Nucleus accumbens (tissue), 56 donors: ENCODE data around the gene TSPAN14.

Source experiments
- DNase-seq, 56 donors: peaks; one replicate each; lab custom pipeline; 2025; lab: John Stamatoyannopoulos, UW

TSPAN14 gene

GRCh38 chr10:80569131-80569895 is 115.2 kb downstream of the TSPAN14 start:
- DNase-seq: no peak

DNA sequence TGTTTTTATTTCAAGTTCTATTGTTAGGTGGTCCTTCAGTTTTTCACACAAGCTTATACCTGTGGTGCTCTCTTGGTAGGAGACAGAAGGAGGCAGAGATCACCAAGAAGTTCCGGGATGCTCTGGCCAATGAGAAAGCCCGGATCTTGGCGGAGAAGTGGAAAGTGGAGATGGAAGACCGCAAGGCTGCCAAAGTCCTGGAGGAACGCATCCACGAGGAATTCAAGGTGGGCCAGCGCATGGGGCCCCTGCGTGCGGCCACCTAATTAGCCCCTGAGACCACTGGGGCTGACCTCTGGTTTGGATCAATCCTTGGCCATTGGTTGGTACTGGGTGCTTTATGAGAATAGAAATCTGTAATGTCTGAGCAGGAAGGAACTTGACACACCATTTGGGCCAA is 117.2 kb downstream of the TSPAN14 start:
- DNase-seq: no peak

GRCh38 chr10:80579181-80579763 is 125.2 kb downstream of the TSPAN14 start:
- no peak for DNase-seq

DNA sequence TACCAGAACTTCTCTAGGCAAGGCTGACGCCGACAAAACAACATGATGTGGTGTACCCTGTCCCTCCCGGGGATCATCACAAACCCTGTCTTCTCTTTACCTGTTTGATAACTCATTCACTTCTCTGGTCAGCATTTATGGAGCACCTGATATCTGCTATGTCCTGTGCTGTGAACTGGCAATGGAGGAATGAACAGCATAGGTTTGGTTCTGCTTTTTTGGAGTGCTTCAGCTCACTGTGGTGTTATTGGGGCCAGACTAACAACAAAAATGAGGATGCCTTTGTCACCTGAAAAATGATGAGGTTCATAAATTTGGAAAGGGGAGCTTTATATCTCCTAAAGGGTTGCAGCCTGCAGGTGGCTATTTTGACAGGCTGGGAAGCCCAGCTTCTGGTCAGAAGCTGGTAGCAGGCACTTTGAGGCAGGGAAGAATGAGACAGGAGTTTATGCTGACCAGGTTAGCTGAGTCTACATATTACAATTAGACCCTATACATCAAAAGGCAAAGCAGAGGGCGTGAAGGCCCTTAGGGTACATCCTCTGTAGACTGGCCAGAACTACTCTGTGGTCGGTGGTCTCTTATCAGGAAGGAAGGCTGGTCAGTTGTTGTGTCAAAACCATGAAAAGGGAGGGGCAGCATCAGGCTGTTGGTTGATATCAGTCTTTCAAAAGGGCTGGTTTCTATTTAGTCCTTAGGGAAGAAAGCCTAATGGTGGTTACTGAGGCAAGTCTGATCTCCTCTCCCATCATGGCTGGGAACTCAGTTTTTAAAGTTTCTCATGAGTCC is 125.9 kb downstream of the TSPAN14 start:
- no peak for DNase-seq

GRCh38 chr10:80580638-80581468 is 126.7 kb downstream of the TSPAN14 start:
- DNase-seq: no peak

- no peak for DNase-seq
These were observed 127.3 kb downstream of the TSPAN14 start for GRCh38 chr10:80581469-80581835.

GRCh38 chr10:80582286-80582960 is 128.3 kb downstream of the TSPAN14 start:
- DNase-seq: no peak
